RWPE2 (cell line): ENCODE measurements around the gene MAN1C1.
"Not testable (repeated sequence)": the region's sequence is repeated elsewhere in the genome, so short reads cannot be mapped to it uniquely, and the experiment has no call there.

Source experiments
- ATAC-seq: fragments of 200-7000 bp; cut with Tn5 transposase; 3 replicates; pipeline ENCODE4 v1.9.1; 2021; ENCODE audit warnings: low read depth
- DNase-seq: peaks from one replicate; pipeline ENCODE4 v3.0.0-alpha.2; 2020; ENCODE audit warnings: low spot score
- H3K27ac ChIP-seq: fragments of 450-650 bp; 2 replicates; pipeline ENCODE4 v1.5.1; 2017; ENCODE audit warnings: mild to moderate bottlenecking; ENCODE audit not compliant: poor library complexity, severe bottlenecking
- H3K27me3 ChIP-seq: fragments of 250-450 bp; sonication (Bioruptor Pico); 2 replicates; pipeline ENCODE4 v1.5.1; 2021; ENCODE audit warnings: mild to moderate bottlenecking, moderate library complexity; ENCODE audit not compliant: insufficient read depth, poor library complexity, severe bottlenecking
- H3K36me3 ChIP-seq: fragments of 250-450 bp; sonication (Bioruptor Pico); 2 replicates; pipeline ENCODE4 v1.5.1; 2020; ENCODE audit warnings: low read depth, mild to moderate bottlenecking, moderate library complexity
- H3K4me1 ChIP-seq: fragments of 250-450 bp; sonication (Bioruptor Pico); 2 replicates; pipeline ENCODE4 v1.5.1; 2021; ENCODE audit warnings: mild to moderate bottlenecking, moderate library complexity; ENCODE audit not compliant: insufficient read depth, poor library complexity, severe bottlenecking
- H3K4me3 ChIP-seq: fragments of 250-450 bp; sonication (Bioruptor Pico); 2 replicates; pipeline ENCODE4 v1.5.1; 2021; ENCODE audit warnings: mild to moderate bottlenecking, moderate library complexity; ENCODE audit not compliant: severe bottlenecking
- H3K9me3 ChIP-seq: fragments of 250-450 bp; sonication (Bioruptor Pico); 2 replicates; pipeline ENCODE4 v1.5.1; 2021; ENCODE audit warnings: mild to moderate bottlenecking, moderate library complexity; ENCODE audit not compliant: severe bottlenecking
- TF ChIP-seq, protein P1 (sequence below): fragments of 450-650 bp; IDR thresholded peaks from one replicate; pipeline ENCODE4 v1.5.1; 2017; ENCODE audit warnings: mild to moderate bottlenecking, moderate library complexity; ENCODE audit not compliant: poor library complexity, severe bottlenecking

Gene MAN1C1

DNA sequence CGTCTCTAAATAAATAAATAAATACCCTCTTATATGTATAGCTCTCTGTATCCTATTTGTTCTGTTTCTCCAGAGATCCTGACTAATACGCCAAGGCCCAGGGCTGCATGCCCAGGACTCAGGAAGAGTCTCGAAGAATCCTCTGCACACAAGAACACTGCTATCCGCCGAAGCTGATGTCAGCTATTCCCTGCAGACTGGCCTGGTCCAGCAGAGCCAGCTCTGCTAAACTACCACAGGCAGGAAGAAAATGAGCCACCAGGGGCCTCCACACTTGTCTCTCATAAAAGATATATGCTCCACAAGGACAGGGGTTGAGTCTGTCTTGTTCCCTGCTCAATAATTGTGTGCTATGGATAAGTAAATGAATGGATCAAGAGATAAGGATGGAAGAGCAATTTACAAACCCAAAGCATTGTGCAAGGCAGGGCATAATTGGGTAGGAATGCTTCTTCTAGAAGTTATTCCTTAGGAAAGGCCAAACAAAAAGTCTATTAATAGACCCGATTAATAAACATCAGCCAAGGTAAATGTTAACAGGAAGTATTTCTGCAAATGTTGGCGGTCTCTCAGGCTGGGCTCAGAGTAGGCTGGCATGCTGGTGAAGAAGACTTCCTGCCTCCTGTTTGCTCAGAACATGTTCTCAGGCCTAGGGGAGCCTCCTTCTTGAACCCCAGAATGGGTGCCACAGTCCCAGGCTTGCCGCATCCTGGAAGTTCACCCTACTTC lies 26.3 kb upstream of the MAN1C1 start:
- Histone ChIP-seq H3K27ac (no peak overlapping the region), H3K4me1 (no peaks in the 10 kb centered on the region), H3K4me3 (no peak overlapping the region), H3K27me3 (no peaks in the 10 kb centered on the region), H3K9me3 (no peaks in the 10 kb centered on the region), H3K36me3 (no peaks in the 10 kb centered on the region)
- DNase-seq (no peak), ATAC-seq (peak; percentile 50; the same call in 2 of the 3 replicates)
- TF ChIP-seq, protein P1, sequence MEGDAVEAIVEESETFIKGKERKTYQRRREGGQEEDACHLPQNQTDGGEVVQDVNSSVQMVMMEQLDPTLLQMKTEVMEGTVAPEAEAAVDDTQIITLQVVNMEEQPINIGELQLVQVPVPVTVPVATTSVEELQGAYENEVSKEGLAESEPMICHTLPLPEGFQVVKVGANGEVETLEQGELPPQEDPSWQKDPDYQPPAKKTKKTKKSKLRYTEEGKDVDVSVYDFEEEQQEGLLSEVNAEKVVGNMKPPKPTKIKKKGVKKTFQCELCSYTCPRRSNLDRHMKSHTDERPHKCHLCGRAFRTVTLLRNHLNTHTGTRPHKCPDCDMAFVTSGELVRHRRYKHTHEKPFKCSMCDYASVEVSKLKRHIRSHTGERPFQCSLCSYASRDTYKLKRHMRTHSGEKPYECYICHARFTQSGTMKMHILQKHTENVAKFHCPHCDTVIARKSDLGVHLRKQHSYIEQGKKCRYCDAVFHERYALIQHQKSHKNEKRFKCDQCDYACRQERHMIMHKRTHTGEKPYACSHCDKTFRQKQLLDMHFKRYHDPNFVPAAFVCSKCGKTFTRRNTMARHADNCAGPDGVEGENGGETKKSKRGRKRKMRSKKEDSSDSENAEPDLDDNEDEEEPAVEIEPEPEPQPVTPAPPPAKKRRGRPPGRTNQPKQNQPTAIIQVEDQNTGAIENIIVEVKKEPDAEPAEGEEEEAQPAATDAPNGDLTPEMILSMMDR: no peak

DNA sequence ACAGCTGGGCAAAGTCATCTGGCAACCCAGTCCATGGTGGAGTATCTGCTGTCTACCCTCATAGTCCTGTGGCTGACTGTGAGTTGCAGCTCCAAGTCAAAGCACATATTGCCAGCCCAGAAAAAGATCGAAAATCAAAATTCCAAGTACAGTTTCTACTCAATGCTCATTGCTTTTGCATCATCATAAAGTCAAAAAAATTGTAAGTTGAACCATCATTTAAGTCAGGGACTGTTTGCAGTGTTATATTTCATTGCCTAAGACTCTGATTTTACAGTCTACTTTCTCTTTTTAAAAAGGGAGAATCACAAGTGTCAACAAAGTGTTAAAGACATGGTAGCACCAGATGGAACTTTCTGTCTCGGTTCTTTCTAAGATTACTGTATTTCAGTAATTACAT lies 22.7 kb upstream of the MAN1C1 start:
- no peaks in the 10 kb centered on the region for H3K27me3 ChIP-seq
- peaks cover under 1% of the 10 kb centered on the region for H3K9me3 ChIP-seq
- DNase-seq: no peak
- no peak overlapping the region for H3K27ac ChIP-seq
- H3K4me1 ChIP-seq: no peaks in the 10 kb centered on the region
- ATAC-seq: no peak
- TF ChIP-seq, protein P1: no peak
- no peak overlapping the region for H3K4me3 ChIP-seq
- H3K36me3 ChIP-seq: no peaks in the 10 kb centered on the region

DNA sequence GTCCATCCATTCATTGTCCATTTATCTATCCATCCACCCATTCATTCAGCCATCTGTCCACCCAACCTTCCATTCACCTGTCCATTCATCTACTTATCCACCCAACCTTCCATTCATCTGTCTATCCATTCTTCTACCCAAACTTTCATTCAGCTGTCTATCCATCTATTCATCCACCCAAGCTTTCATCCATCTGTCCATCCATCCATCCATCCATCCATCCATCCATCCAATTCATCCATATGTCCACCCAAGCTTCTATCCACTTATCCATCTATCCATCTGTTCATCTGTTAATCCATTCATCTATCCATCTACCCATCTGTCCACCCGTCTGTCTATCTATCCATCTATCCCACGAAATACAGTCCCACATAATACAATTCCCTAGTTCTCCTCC lies 21.6 kb upstream of the MAN1C1 start:
- TF ChIP-seq, protein P1: no peak
- Histone ChIP-seq H3K4me1 (no peaks in the 10 kb centered on the region), H3K9me3 (peaks cover 3% of the 10 kb centered on the region), H3K27me3 (no peaks in the 10 kb centered on the region), H3K4me3 (no peak overlapping the region), H3K36me3 (no peaks in the 10 kb centered on the region), H3K27ac (no peak overlapping the region)
- no peak for DNase-seq
- no peak for ATAC-seq

DNA sequence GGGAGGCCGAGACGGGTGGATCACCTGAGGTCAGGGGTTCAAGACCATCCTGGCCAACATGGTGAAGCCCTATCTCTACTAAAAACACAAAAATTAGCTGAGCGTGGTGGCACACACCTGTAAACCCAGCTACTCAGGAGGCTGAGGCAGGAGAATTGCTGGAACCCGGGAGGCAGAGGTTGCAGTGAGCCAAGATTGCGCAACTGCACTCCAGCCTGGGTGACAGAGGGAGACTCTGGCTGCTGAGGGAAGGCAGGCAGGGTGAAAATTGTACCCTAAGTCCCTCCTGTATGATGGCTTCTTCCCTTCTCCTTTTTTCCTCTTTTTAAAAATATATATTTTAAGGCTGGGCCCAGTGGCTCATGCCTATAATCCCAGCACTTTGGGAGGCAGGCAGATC lies 19.9 kb upstream of the MAN1C1 start:
- H3K27ac ChIP-seq, H3K27me3 ChIP-seq, DNase-seq, H3K36me3 ChIP-seq, H3K9me3 ChIP-seq, H3K4me1 ChIP-seq, ATAC-seq, H3K4me3 ChIP-seq: not testable (repeated sequence)

DNA sequence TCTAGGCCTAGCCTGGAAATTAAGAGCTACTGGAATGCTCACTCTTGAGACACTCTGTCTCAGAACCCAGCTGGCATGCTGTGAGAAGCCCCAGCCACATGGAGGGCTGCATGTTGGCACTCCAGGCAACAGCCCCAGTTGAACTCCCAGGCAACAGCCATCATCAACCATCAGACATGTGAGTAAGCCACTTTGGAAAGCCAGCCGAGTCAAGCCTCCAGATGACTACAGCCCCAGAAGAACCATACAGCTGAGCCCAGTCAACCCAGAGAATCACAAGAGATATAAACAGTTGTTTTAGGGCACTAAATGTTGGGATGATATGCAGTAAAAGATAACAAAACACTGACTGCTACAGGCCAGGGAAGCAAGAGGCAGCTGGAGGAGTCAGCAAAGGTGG lies 17.7 kb upstream of the MAN1C1 start:
- no peak for DNase-seq
- TF ChIP-seq, protein P1: no peak
- no peak for ATAC-seq
- no peaks in the 10 kb centered on the region for H3K4me1 ChIP-seq
- no peak overlapping the region for H3K27ac ChIP-seq
- H3K36me3 ChIP-seq: no peaks in the 10 kb centered on the region
- H3K9me3 ChIP-seq: peaks cover 3% of the 10 kb centered on the region
- H3K27me3 ChIP-seq: no peaks in the 10 kb centered on the region
- H3K4me3 ChIP-seq: no peak overlapping the region
